GM21737 (cell line): ENCODE results near the gene NFATC1.

Source experiments
- ATAC-seq: cut with Tn5 transposase; IDR thresholded peaks from one replicate; pipeline ENCODE4 v1.9.1; 2021; ENCODE audit warnings: mild to moderate bottlenecking, moderate library complexity; ENCODE audit not compliant: unreplicated experiment

NFATC1 gene

GRCh38 chr18:79402977-79403722, 7.4 kb downstream of the NFATC1 start:
- ATAC-seq: no peak

- ATAC-seq: no peak
Observed at GRCh38 chr18:79403723-79404566, 8.2 kb downstream of the NFATC1 start.

GRCh38 chr18:79404567-79404910, 8.8 kb downstream of the NFATC1 start:
- no peak for ATAC-seq

GRCh38 chr18:79405019-79405780, 9.5 kb downstream of the NFATC1 start:
- ATAC-seq: no peak

- ATAC-seq: peak; percentile 57
Observed at GRCh38 chr18:79405781-79406575, 10.2 kb downstream of the NFATC1 start.

GRCh38 chr18:79406708-79407107, 11.0 kb downstream of the NFATC1 start:
- no peak for ATAC-seq

GRCh38 chr18:79409313-79409712, 13.6 kb downstream of the NFATC1 start:
- no peak for ATAC-seq

GRCh38 chr18:79410171-79410641, 14.5 kb downstream of the NFATC1 start:
- ATAC-seq: no peak

GRCh38 chr18:79410731-79411613, 15.2 kb downstream of the NFATC1 start:
- ATAC-seq: no peak

GRCh38 chr18:79411614-79412526, 16.1 kb downstream of the NFATC1 start:
- ATAC-seq: no peak

- no peak for ATAC-seq
Observed at GRCh38 chr18:79413025-79413424, 17.3 kb downstream of the NFATC1 start.

- ATAC-seq: no peak
Observed at GRCh38 chr18:79413426-79413825, 17.7 kb downstream of the NFATC1 start.

- no peak for ATAC-seq
Observed at GRCh38 chr18:79413901-79414300, 18.2 kb downstream of the NFATC1 start.

GRCh38 chr18:79416022-79416676, 20.4 kb downstream of the NFATC1 start:
- no peak for ATAC-seq

- no peak for ATAC-seq
Observed at GRCh38 chr18:79416677-79417052, 20.9 kb downstream of the NFATC1 start.

- ATAC-seq: no peak
Observed at GRCh38 chr18:79418236-79418635, 22.5 kb downstream of the NFATC1 start.

- no peak for ATAC-seq
Observed at GRCh38 chr18:79418642-79419041, 22.9 kb downstream of the NFATC1 start.
